ENCODE results near the gene TIMP2. TPM values are rescaled to one million over a fixed set of nuclear protein-coding genes. Genes with fewer than 3 reads are reported as not detected.

The TIMP2 gene
- total RNA-seq, 2 experiments from 2014 or later = 6.2 to 7.0 TPM

DNA sequence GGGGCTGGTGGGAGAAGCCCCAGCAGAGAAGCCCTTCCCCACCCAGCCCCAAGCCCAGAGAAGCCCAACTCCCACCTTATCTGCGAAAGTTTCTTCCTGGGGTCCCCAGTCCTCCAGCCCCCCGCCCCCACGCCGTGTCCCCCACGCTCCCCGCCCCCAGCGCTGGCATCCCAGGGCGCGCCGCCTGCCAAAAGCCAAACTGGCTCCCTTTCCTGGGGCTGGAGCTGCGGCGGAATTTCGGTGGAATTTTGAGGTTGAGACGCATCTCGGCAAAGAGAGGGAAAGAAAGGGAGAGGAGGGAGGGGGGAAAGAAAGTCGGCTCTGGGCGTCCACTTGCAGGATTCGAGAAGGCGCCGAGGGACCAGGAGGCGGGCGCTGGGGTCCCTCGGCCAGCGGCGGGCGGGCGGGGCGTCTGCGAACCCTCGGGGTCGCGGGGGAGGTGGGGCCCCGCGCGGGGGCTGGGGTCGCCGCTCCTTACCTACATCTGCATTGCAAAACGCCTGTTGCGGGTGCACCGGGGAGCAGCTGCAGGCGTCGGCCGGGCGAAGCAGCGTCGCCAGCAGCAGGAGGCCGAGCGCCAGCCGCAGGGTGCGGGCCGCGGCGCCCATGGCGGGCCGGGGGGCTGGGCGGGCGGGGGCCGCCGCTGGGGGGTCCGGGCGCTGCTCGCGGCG, 571 bp downstream of the TIMP2 start:
- no peaks in the 10 kb centered on the region for H3K36me3 Mint-ChIP-seq (ENCODE audit: low read depth)
- peak; percentile 21 for ATAC-seq (ENCODE audit: poor library complexity)
- Histone ChIP-seq H3K27me3 (ENCODE audit: control insufficient read depth in 1 of 2, insufficient read depth in 2 of 2, low read length in 2 of 2) (peaks cover 4 to 7% of the 10 kb centered on the region in 2 experiments), H3K4me3 (ENCODE audit: low read length) (peak overlapping the region; percentile 49), H3K36me3 (ENCODE audit: insufficient read depth, low read length) (no peaks in the 10 kb centered on the region), H3K9me3 (ENCODE audit: control insufficient read depth in 1 of 2, insufficient read depth in 1 of 2, low read length in 2 of 2) (peaks cover 0 to 8% of the 10 kb centered on the region in 2 experiments), H3K27ac (ENCODE audit: low read depth in 1 of 2, low read length in 2 of 2) (no peak overlapping the region), H3K4me1 (ENCODE audit: insufficient read depth, low read length) (peaks cover 29% of the 10 kb centered on the region)
- intact Hi-C loops (cut with DNase I, micrococcal nuclease) = loop anchor here (2.0 to 5.0 kb wide), 5 partner anchors 34 to 60 kb away; no protein-coding TSS in a partner anchor
- TF ChIP-seq, protein P1, sequence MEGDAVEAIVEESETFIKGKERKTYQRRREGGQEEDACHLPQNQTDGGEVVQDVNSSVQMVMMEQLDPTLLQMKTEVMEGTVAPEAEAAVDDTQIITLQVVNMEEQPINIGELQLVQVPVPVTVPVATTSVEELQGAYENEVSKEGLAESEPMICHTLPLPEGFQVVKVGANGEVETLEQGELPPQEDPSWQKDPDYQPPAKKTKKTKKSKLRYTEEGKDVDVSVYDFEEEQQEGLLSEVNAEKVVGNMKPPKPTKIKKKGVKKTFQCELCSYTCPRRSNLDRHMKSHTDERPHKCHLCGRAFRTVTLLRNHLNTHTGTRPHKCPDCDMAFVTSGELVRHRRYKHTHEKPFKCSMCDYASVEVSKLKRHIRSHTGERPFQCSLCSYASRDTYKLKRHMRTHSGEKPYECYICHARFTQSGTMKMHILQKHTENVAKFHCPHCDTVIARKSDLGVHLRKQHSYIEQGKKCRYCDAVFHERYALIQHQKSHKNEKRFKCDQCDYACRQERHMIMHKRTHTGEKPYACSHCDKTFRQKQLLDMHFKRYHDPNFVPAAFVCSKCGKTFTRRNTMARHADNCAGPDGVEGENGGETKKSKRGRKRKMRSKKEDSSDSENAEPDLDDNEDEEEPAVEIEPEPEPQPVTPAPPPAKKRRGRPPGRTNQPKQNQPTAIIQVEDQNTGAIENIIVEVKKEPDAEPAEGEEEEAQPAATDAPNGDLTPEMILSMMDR (IDR thresholded peaks at IDR 0.05) = no peak
- H3K27ac Mint-ChIP-seq = no peak overlapping the region
- H3K4me3 Mint-ChIP-seq = peak overlapping the region; percentile 90
- DNase-seq = peak in 3 of 14 experiments; percentile 15 to 42 (median 37)
- peaks cover 4% of the 10 kb centered on the region for H3K27me3 Mint-ChIP-seq
- CTCF ChIA-PET = no interaction called here
- POLR2A ChIA-PET = interaction anchor here (0.6 to 1.7 kb wide), 2 partner anchors 34 to 755 kb away, joined by 3 to 7 read pairs; no protein-coding TSS in a partner anchor
- H3K9me3 Mint-ChIP-seq = no peaks in the 10 kb centered on the region
- peaks cover 21% of the 10 kb centered on the region for H3K4me1 Mint-ChIP-seq (ENCODE audit: low read depth)

DNA sequence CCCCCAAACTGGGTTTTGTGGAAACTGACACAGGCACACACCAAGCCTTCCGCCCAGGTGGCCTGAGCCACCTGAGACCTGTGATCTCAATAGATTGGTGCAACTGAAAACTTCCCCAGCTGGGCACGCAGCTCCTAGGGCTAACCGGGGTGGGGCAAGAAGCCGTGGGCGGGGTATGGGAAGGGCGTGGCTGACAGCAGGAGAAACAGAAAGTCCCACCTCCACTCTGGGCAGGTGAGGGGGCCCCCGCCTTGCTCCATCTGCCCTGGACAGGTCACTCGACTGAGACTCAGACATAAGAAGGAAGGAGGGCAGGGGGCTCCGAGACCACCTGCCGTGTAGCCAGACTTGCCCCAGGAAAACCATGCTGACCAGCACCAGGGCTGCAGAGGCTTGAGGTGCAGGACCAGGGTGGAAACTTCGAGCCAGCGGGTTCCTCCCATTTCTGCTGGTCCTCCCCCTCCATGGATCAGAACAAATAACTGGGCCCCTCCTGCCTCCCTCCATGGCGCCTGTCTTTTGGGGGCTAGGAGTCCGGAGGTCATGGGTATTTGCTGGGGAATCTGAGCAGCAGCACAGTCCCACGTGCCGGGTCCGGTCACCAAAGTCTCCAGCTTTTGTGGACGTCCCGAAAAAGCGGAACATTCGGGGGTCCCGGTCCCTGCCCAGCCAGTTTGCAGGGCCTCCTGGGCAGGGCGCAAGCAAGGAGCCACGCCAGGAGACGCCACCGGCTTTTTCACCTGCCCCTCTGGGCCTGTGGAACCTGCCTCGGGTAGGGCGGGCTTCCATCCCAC, 1.3 kb downstream of the TIMP2 start:
- Histone ChIP-seq H3K4me3 (ENCODE audit: low read length) (peak overlapping the region; percentile 49), H3K9me3 (ENCODE audit: control insufficient read depth in 1 of 2, insufficient read depth in 1 of 2, low read length in 2 of 2) (peaks cover 0 to 8% of the 10 kb centered on the region in 2 experiments), H3K36me3 (ENCODE audit: insufficient read depth, low read length) (no peaks in the 10 kb centered on the region), H3K4me1 (ENCODE audit: insufficient read depth, low read length) (peaks cover 29% of the 10 kb centered on the region), H3K27me3 (ENCODE audit: control insufficient read depth in 1 of 2, insufficient read depth in 2 of 2, low read length in 2 of 2) (peaks cover 4 to 7% of the 10 kb centered on the region in 2 experiments), H3K27ac (ENCODE audit: low read depth in 1 of 2, low read length in 2 of 2) (no peak overlapping the region)
- H3K36me3 Mint-ChIP-seq (ENCODE audit: low read depth) = no peaks in the 10 kb centered on the region
- peaks cover 21% of the 10 kb centered on the region for H3K4me1 Mint-ChIP-seq (ENCODE audit: low read depth)
- H3K27me3 Mint-ChIP-seq = peaks cover 4% of the 10 kb centered on the region
- ATAC-seq (ENCODE audit: poor library complexity) (peak; percentile 56), DNase-seq (peak; percentile 22 to 78 (median 57))
- TF ChIP-seq, protein P1 (IDR thresholded peaks at IDR 0.05) = no peak
- ChIA-PET POLR2A (interaction anchor here (0.6 kb wide), 2 partner anchors 43 to 754 kb away, joined by 3 read pairs; no protein-coding TSS in a partner anchor), CTCF (no interaction called here)
- peak overlapping the region; percentile 90 for H3K4me3 Mint-ChIP-seq
- no peaks in the 10 kb centered on the region for H3K9me3 Mint-ChIP-seq
- peak overlapping the region; percentile 80 for H3K27ac Mint-ChIP-seq
- intact Hi-C loops (cut with DNase I, micrococcal nuclease) = loop anchor here (2.0 to 5.0 kb wide), 5 partner anchors 33 to 59 kb away; no protein-coding TSS in a partner anchor

DNA sequence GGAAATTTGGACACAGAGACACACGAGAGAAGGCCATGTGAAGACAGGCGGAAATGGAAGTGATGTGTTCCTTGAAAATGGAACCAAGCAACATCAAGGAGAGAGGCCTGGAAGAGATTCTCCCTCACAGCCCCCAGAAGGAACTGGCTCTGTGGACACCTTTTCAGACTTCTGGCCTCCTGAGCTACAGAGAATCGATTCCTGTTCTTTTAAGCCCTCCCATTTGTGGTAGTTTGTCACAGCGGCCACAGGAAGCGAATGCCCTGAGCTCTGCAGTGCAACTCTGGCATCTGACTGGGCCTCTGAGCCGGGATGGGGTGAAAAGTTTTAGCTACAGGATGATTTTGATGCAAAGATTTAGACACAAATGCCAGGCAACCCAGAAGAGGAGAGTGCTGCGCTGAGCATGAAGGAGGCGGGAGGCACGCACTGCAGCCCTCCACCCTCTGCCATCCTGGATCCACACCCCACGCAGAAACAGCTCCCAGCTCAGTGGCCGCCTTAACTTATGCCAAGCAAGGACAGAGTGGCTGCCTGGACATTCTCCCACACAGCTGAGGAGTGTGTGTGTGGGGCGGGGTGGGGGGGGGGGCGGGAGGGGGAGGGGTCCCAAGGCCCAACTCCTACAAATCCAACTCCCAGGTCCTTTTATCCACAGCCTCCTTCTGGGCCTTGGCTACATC, 2.2 kb downstream of the TIMP2 start:
- H3K36me3 ChIP-seq (ENCODE audit: insufficient read depth, low read length) = no peaks in the 10 kb centered on the region
- TF ChIP-seq, protein P1 (IDR thresholded peaks at IDR 0.05) = no peak
- Mint-ChIP-seq H3K27ac (peak overlapping the region; percentile 80), H3K4me1 (ENCODE audit: low read depth) (peaks cover 27% of the 10 kb centered on the region), H3K9me3 (no peaks in the 10 kb centered on the region), H3K4me3 (peak overlapping the region; percentile 90), H3K27me3 (peaks cover 4% of the 10 kb centered on the region), H3K36me3 (ENCODE audit: low read depth) (no peaks in the 10 kb centered on the region)
- peaks cover 0 to 13% of the 10 kb centered on the region in 2 experiments for H3K9me3 ChIP-seq (ENCODE audit: control insufficient read depth in 1 of 2, insufficient read depth in 1 of 2, low read length in 2 of 2)
- ChIA-PET CTCF (no interaction called here), POLR2A (no interaction called here)
- H3K27me3 ChIP-seq (ENCODE audit: control insufficient read depth in 1 of 2, insufficient read depth in 2 of 2, low read length in 2 of 2) = peaks cover 4 to 7% of the 10 kb centered on the region in 2 experiments
- no peak overlapping the region for H3K27ac ChIP-seq (ENCODE audit: low read depth in 1 of 2, low read length in 2 of 2)
- intact Hi-C loops (cut with DNase I, micrococcal nuclease) = loop anchor here (5.0 kb wide), 3 partner anchors 36 to 56 kb away; no protein-coding TSS in a partner anchor
- no peak for ATAC-seq (ENCODE audit: poor library complexity)
- H3K4me3 ChIP-seq (ENCODE audit: low read length) = no peak overlapping the region
- H3K4me1 ChIP-seq (ENCODE audit: insufficient read depth, low read length) = peaks cover 29% of the 10 kb centered on the region
- peak in 1 of 14 experiments; percentile 25 for DNase-seq
